H9 (cell line): ENCODE measurements around the gene MOB3B. TPM values are rescaled to one million over a fixed set of nuclear protein-coding genes. Genes with fewer than 3 reads are reported as not detected.

ENCODE experiments used
- DNase-seq: peaks from one replicate; pipeline ENCODE4 v3.0.0-alpha.2; 2017
- H2AFZ ChIP-seq: one replicate; pipeline ENCODE4 v1.6.1; 2013; ENCODE audit warnings: mild to moderate bottlenecking, low read length, control low read depth, moderate library complexity
- H2AK5ac ChIP-seq: 2 replicates; pipeline ENCODE4 v1.6.1; 2013; ENCODE audit warnings: low read length, control low read depth, mixed read lengths; ENCODE audit not compliant: insufficient read length
- H2BK120ac ChIP-seq: one replicate; pipeline ENCODE4 v1.6.1; 2013; ENCODE audit warnings: low read depth, mild to moderate bottlenecking, low read length, control low read depth, inconsistent platforms; ENCODE audit not compliant: poor library complexity, severe bottlenecking
- H2BK12ac ChIP-seq: 2 replicates; pipeline ENCODE4 v1.6.1; 2013; ENCODE audit warnings: low read length, control low read depth, mixed read lengths, low read depth; ENCODE audit not compliant: insufficient read length
- H2BK15ac ChIP-seq: 2 replicates; pipeline ENCODE4 v1.6.1; 2013; ENCODE audit warnings: low read depth, low read length, control low read depth
- H2BK20ac ChIP-seq: one replicate; pipeline ENCODE4 v1.6.1; 2013; ENCODE audit warnings: low read depth, mild to moderate bottlenecking, low read length, control low read depth, inconsistent platforms; ENCODE audit not compliant: poor library complexity, severe bottlenecking
- H2BK5ac ChIP-seq: 2 replicates; pipeline ENCODE4 v1.6.1; 2013; ENCODE audit warnings: low read length, control low read depth, mixed read lengths; ENCODE audit not compliant: insufficient read length
- H3K14ac ChIP-seq: 2 replicates; pipeline ENCODE4 v1.6.1; 2013; ENCODE audit warnings: low read length, control low read depth; ENCODE audit not compliant: insufficient read depth
- H3K18ac ChIP-seq: 2 replicates; pipeline ENCODE4 v1.6.1; 2013; ENCODE audit warnings: low read depth, mild to moderate bottlenecking, mixed read lengths, low read length, control low read depth; ENCODE audit not compliant: insufficient read length
- H3K23ac ChIP-seq: 2 replicates; pipeline ENCODE4 v1.6.1; 2013; ENCODE audit warnings: low read length, control low read depth, mixed read lengths, low read depth; ENCODE audit not compliant: insufficient read length
- H3K23me2 ChIP-seq: 2 replicates; pipeline ENCODE4 v1.6.1; 2013; ENCODE audit warnings: low read depth, mild to moderate bottlenecking, mixed read lengths, low read length, control low read depth; ENCODE audit not compliant: insufficient read length, poor library complexity, severe bottlenecking
- H3K27ac ChIP-seq: 2 replicates; pipeline ENCODE4 v1.5.1; 2013; ENCODE audit warnings: low read length, control low read depth, mixed read lengths, low read depth; ENCODE audit not compliant: insufficient read length
- H3K27me3 ChIP-seq: 2 replicates; pipeline ENCODE4 v1.6.1; 2013; ENCODE audit warnings: low read length, control low read depth, inconsistent platforms; ENCODE audit not compliant: insufficient read depth
- H3K4ac ChIP-seq: 2 replicates; pipeline ENCODE4 v1.6.1; 2013; ENCODE audit warnings: low read depth, mild to moderate bottlenecking, control low read depth, inconsistent platforms, low read length, moderate library complexity
- H3K4me1 ChIP-seq: 2 replicates; pipeline ENCODE4 v1.6.1; 2013; ENCODE audit warnings: low read length, control low read depth, inconsistent platforms; ENCODE audit not compliant: insufficient read depth
- H3K4me2 ChIP-seq: 2 replicates; pipeline ENCODE4 v1.6.1; 2013; ENCODE audit warnings: low read length, control low read depth, mixed read lengths; ENCODE audit not compliant: insufficient read length, insufficient read depth
- H3K56ac ChIP-seq: 2 replicates; pipeline ENCODE4 v1.6.1; 2013; ENCODE audit warnings: low read depth, mild to moderate bottlenecking, mixed read lengths, low read length, control low read depth; ENCODE audit not compliant: insufficient read length
- H3K79me1 ChIP-seq: 2 replicates; pipeline ENCODE4 v1.6.1; 2013; ENCODE audit warnings: low read depth, mild to moderate bottlenecking, moderate library complexity, low read length, control low read depth, inconsistent platforms; ENCODE audit not compliant: insufficient read depth, poor library complexity, severe bottlenecking
- H3K79me2 ChIP-seq: 2 replicates; pipeline ENCODE4 v1.6.1; 2013; ENCODE audit warnings: low read length, control low read depth, inconsistent platforms; ENCODE audit not compliant: insufficient read depth
- H3K9ac ChIP-seq: 2 replicates; pipeline ENCODE4 v1.6.1; 2013; ENCODE audit warnings: low read length, control low read depth, mixed read lengths; ENCODE audit not compliant: insufficient read length; ENCODE audit errors: extremely low read depth
- H3K9me3 ChIP-seq: one replicate; pipeline ENCODE4 v1.6.1; 2013; ENCODE audit warnings: low read depth, low read length, inconsistent platforms; ENCODE audit not compliant: control insufficient read depth
- H3T11ph ChIP-seq: one replicate; pipeline ENCODE4 v1.6.1; 2013; ENCODE audit warnings: mild to moderate bottlenecking, low read length, control low read depth, inconsistent platforms
- H4K20me1 ChIP-seq: one replicate; pipeline ENCODE4 v1.6.1; 2013; ENCODE audit not compliant: control insufficient read depth, insufficient read length, insufficient read depth
- H4K5ac ChIP-seq: 2 replicates; pipeline ENCODE4 v1.6.1; 2013; ENCODE audit warnings: low read depth, mild to moderate bottlenecking, mixed read lengths, low read length, control low read depth; ENCODE audit not compliant: insufficient read length
- H4K8ac ChIP-seq: replicated peaks from 2 replicates; pipeline ENCODE4 v1.6.1; 2013; ENCODE audit warnings: low read length, control low read depth, mixed read lengths, low read depth; ENCODE audit not compliant: insufficient read length
- H4K91ac ChIP-seq: 2 replicates; pipeline ENCODE4 v1.6.1; 2013; ENCODE audit warnings: low read depth, mild to moderate bottlenecking, moderate library complexity, mixed read lengths, low read length, control low read depth; ENCODE audit not compliant: insufficient read length
- H3K27ac Mint-ChIP-seq, 3 experiments: 2 replicates in 2 of 3; 3 replicates in 1 of 3; pipeline ENCODE4 v1.8.0; 2020 to 2021; ENCODE audit warnings: mixed read lengths in 3 of 3, mild to moderate bottlenecking in 1 of 3, moderate library complexity in 1 of 3
- H3K27me3 Mint-ChIP-seq: 2 replicates; pipeline ENCODE4 v1.8.0; 2021; ENCODE audit warnings: low read depth, mild to moderate bottlenecking, moderate library complexity, mixed read lengths
- H3K36me3 Mint-ChIP-seq, 3 experiments: 2 replicates in 2 of 3; 3 replicates in 1 of 3; pipeline ENCODE4 v1.8.0; 2020 to 2021; ENCODE audit warnings: low read depth in 3 of 3, mixed read lengths in 3 of 3; ENCODE audit not compliant: insufficient read depth in 1 of 3
- H3K4me1 Mint-ChIP-seq, 2 experiments: 2 replicates each; pipeline ENCODE4 v1.8.0; 2020; ENCODE audit warnings: mixed read lengths in 2 of 2
- H3K4me3 Mint-ChIP-seq, 2 experiments: 2 replicates in 1 of 2; 3 replicates in 1 of 2; pipeline ENCODE4 v1.8.0; 2020 to 2021; ENCODE audit warnings: mild to moderate bottlenecking in 2 of 2, mixed read lengths in 2 of 2, moderate library complexity in 1 of 2
- H3K9me3 Mint-ChIP-seq, 2 experiments: 2 replicates in 1 of 2; 3 replicates in 1 of 2; pipeline ENCODE4 v1.8.0; 2020; ENCODE audit warnings: mild to moderate bottlenecking in 2 of 2, mixed read lengths in 2 of 2, moderate library complexity in 1 of 2
- WGBS: extraction: QIAGEN DNeasy Blood & Tissue Kit; methylation state at CpG from one replicate; pipeline ENCODE4 v1.1.7; 2013; ENCODE audit warnings: missing lambda C conversion rate, low lambda C conversion rate, mixed read lengths; ENCODE audit not compliant: insufficient read length; ENCODE audit errors: extremely low coverage; 5-methylcytosine and 5-hydroxymethylcytosine counted together
- total RNA-seq: library from RNA; stranded (reverse); gene quantifications from 2 replicates; pipeline ENCODE4 v1.2.1, GENCODE V29; 2021
- TF ChIP-seq, protein P1 (sequence below): fragments of 200-600 bp; sonication (generic); conservative IDR thresholded peaks from 3 replicates; pipeline ENCODE4 v1.8.0; 2021; ENCODE audit warnings: antibody characterized with exemption, mild to moderate bottlenecking

The MOB3B gene
- total RNA-seq, 1 experiment from 2014 or later, result 9.8 TPM

DNA sequence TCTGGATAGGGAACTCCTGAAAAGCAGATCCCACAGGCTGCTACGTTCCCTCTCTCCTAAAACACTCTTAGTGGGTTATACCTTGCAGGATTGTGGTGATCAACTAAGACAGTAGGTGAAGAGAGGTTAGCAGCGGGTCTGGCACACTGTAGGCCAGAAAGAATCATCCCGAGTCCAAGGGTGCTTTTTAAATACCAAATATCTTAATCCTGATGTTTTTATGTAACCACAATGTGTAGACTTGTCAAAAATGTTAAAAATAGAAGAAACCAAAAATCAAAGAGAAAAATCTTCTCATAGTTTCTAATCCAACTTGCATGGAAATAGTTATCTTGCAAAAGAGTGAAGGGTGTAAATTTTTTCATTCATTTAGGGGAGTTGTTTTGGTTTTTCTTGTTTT, 57.8 kb downstream of the MOB3B start:
- Histone ChIP-seq H4K5ac (no peak overlapping the region), H3K18ac (no peak overlapping the region), H3K27ac (no peak overlapping the region), H3K23me2 (no peaks in the 10 kb centered on the region), H4K91ac (no peak overlapping the region), H3K56ac (no peak overlapping the region), H2BK20ac (no peak overlapping the region), H3K4ac (no peak overlapping the region), H3T11ph (no peak overlapping the region), H2BK120ac (no peak overlapping the region), H3K14ac (no peak overlapping the region), H3K9me3 (no peaks in the 10 kb centered on the region), H2AFZ (no peak overlapping the region), H2BK5ac (no peak overlapping the region), H4K20me1 (no peaks in the 10 kb centered on the region), H3K4me1 (peaks cover 7% of the 10 kb centered on the region), H4K8ac (no peak overlapping the region), H3K27me3 (no peaks in the 10 kb centered on the region), H3K23ac (no peak overlapping the region), H3K79me1 (no peaks in the 10 kb centered on the region), H2BK12ac (no peak overlapping the region), H2BK15ac (no peak overlapping the region), H3K9ac (no peak overlapping the region), H3K79me2 (peaks cover 2% of the 10 kb centered on the region; the same call in 1 of the 2 replicates), H2AK5ac (no peak overlapping the region), H3K4me2 (no peak overlapping the region)
- Mint-ChIP-seq H3K36me3 (no peaks in the 10 kb centered on the region; a peak in 3 of 7 replicates), H3K4me1 (peaks cover 35 to 41% of the 10 kb centered on the region in 2 experiments), H3K27ac (no peak overlapping the region), H3K27me3 (no peaks in the 10 kb centered on the region), H3K9me3 (no peaks in the 10 kb centered on the region), H3K4me3 (no peak overlapping the region)
- TF ChIP-seq, protein P1, sequence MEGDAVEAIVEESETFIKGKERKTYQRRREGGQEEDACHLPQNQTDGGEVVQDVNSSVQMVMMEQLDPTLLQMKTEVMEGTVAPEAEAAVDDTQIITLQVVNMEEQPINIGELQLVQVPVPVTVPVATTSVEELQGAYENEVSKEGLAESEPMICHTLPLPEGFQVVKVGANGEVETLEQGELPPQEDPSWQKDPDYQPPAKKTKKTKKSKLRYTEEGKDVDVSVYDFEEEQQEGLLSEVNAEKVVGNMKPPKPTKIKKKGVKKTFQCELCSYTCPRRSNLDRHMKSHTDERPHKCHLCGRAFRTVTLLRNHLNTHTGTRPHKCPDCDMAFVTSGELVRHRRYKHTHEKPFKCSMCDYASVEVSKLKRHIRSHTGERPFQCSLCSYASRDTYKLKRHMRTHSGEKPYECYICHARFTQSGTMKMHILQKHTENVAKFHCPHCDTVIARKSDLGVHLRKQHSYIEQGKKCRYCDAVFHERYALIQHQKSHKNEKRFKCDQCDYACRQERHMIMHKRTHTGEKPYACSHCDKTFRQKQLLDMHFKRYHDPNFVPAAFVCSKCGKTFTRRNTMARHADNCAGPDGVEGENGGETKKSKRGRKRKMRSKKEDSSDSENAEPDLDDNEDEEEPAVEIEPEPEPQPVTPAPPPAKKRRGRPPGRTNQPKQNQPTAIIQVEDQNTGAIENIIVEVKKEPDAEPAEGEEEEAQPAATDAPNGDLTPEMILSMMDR, result no peak
- no CpG with 5 or more reads among the region's 3 CpGs for WGBS
- DNase-seq, result no peak
